ENCODE data around the gene EVL. TPM values are rescaled to one million over a fixed set of nuclear protein-coding genes. Genes with fewer than 3 reads are reported as not detected.

Gene EVL
- total RNA-seq, 1 donor from 2014 or later = 36.2 TPM

DNA sequence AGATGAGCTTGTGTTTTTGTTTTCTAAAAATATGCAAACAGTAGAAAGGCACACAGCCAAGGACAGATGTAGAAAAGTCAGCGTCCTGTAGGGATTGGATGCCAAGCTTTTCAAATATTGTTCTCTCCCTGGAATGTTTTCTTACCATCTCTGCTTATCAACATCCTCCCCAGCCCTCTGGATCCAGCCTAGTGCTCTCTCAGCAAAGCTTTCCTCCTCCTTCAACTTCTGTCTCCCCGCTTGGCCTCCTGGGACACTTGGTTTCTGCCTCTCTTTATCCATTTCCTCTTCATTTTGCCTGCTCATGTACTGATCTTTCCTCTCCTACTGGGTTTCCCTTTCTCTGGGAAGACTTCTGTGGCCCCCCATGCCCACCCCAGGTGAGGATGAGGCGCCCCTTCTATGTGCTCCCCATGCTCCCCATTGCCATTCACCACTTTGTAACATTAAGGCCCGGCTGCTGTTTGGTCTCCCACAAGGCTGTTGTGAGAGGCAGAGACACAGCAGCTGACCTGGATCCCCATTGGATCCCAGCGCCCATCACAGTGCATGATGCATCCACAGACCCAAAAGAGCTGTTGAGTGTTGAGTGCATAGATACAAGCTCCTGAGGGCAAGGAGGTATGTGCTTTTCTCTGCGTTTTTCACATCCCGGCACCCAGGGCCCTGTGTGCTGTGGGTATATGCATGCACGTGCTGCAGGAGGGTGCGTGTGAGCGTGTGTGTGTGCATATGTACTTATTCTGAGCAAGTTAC lies 38.2 kb downstream of the EVL start:
- ATAC-seq (ENCODE audit: poor library complexity) (peak; percentile 40), DNase-seq (no peak)
- intact Hi-C loops (cut with DNase I) = no loop called here

DNA sequence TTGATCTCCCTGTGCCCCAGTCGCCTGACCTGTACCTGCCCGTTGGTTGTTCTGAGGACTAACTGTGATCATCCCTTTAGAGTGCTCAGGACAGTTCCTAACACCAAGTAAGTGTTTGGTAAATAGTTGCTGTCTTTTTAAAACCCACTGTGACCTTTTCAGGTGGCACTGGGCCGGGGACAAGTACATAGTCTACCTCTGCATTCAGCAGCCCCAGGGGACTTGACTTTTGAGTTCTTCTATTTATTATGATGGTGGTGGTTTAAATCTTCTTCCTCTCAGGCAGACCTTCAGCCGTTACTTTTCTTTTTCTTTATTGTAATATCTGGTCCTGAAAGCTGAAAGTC lies 38.8 kb downstream of the EVL start:
- ATAC-seq (ENCODE audit: poor library complexity) (no peak), DNase-seq (no peak)
- intact Hi-C loops (cut with DNase I) = no loop called here

DNA sequence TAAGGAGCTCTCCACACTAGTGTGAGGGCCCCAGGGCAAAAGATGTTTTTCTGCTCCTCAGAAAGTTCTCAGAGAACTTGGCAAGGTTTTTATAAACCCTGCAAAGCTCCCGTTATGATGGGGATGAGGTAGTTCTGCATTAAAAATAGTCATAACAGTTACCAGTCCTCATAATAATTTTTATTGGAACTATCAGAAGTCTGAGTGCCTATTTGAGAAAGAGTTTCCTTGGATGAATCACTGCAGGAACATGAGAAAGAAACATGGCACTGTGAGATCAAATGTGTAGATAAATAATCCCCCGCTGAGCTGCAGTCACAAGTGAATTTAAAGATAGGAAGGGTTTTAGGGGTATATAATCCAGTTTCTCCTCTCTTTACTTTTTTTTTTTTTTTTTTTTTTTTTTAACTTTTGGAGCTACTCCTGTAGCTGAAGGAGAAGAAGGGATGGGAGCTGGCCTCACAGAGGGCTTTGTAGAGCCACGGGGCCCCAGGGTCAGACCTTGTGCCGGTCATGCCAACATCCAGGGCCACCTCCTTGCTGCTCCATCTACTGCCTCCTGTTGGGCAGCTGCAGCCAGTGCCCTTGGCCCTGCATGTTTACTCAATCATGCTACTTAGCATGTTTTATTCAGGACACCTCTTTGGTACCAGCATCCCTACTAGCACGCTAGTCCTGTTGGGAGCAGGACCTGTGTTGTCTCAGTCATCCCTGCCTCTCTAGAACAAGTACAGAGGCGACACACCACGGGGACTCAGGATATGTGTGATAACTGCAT lies 39.5 kb downstream of the EVL start:
- intact Hi-C loops (cut with DNase I) = loop anchor here (5.0 kb wide), 2 partner anchors 88 to 107 kb away; no protein-coding TSS in a partner anchor
- ATAC-seq (ENCODE audit: poor library complexity) = no peak
- DNase-seq = no peak

DNA sequence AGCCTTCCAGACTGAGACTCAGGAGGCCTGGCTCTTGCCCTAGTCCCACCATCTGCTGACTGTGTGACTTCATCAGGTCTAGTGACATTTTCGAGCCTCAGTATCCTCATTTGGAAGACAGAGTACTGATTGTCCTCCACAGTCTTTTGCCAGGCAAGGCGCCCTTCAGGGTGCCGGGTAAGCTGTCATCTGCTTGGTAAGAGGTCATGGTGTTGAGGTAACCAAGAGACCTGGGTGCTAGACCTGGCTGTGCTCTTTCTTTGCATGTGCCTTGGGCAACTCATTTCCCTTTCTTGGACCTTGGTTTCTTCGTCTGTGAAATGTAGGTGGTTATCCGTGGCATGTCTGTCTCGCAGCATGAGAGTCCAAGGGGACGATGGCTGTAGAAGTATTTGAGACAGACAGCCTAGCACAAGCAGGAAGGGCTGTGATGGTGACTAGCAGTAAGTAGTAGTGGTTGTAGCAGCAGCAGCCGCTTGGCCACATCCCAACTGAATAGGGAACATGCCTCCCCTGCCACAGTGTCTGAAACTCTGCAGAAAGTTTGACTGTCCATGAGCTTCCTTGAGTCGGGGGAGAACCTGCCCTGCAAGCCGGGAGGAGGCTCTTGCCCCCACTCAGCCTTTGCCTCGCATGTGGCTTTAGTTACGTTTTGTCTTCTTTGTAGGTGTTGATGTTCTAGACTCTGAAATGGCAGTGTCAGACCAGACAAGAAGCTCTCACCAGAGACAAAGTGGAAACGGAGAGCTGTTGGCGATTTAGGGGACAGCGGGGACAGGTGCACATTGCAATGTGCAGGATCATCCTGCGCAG lies 40.3 kb downstream of the EVL start:
- DNase-seq = peak; percentile 61
- intact Hi-C loops (cut with DNase I) = loop anchor here (2.0 to 5.0 kb wide), 3 partner anchors 87 to 123 kb away; no protein-coding TSS in a partner anchor
- ATAC-seq (ENCODE audit: poor library complexity) = no peak

DNA sequence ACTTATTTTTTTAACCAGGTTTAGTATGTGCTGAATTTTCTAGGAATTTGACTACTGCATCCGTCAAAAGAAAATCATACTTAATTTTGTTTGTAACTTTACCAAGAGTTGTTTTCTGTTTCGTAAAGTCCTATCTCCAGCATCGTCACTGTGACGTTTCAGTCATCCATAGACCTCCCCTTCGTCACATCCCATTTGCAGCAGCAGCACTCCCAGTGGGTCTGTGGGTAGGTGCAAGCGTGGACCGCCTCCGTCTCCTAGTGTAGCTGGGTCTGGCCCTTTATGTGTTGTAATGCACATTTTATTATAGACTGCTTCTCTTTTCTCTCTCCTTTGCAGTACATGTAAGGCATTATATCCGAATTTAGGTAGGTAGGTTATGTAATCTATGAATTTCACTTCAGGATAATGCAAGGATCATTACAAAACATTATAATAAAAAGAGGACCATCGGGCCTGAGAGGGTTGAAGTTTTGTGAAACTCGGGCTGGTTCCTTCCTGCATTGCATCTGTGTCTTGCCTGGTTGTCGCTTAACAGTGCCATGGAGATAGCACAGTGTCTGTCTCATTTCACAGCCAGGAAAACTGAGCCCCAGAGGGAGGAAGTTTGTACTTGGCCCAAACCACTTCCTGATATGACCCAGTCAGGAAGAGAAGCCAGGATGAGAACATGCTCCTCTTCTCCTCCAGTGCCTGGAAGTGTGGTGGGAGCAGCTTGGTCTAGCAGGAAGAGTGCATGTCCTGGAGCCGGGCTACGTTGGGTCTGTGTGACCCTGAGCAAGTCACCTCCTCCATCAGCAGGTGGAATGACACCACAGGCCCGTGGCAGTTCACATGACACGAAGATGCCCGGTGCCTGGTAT lies 41.3 kb downstream of the EVL start:
- ATAC-seq (ENCODE audit: poor library complexity) = peak; percentile 18
- no peak for DNase-seq
- intact Hi-C loops (cut with DNase I) = loop anchor here (2.0 to 5.0 kb wide), 3 partner anchors 86 to 124 kb away; no protein-coding TSS in a partner anchor

DNA sequence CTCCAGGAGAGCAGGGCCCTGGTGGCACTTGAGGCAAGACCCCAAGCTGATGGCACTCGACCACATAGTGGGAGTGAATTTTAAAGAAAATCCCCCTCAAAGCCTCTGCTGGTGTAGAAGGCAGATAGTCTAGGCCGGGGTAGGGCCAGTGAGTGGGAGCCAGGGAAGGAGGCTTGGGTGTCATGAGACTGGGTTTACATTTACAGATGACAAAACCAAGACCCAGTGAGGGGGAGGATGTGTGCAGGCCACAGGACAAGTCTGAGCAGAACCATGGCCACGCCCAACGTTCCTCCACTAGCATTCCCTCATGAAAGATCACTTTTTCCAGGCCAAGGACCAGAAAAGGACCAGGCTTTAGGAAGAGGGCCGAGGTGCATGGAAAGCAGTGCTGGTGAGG lies 42.0 kb downstream of the EVL start:
- ATAC-seq (ENCODE audit: poor library complexity) (no peak), DNase-seq (no peak)
- intact Hi-C loops (cut with DNase I) = loop anchor here (2.0 to 5.0 kb wide), 3 partner anchors 85 to 124 kb away; no protein-coding TSS in a partner anchor

DNA sequence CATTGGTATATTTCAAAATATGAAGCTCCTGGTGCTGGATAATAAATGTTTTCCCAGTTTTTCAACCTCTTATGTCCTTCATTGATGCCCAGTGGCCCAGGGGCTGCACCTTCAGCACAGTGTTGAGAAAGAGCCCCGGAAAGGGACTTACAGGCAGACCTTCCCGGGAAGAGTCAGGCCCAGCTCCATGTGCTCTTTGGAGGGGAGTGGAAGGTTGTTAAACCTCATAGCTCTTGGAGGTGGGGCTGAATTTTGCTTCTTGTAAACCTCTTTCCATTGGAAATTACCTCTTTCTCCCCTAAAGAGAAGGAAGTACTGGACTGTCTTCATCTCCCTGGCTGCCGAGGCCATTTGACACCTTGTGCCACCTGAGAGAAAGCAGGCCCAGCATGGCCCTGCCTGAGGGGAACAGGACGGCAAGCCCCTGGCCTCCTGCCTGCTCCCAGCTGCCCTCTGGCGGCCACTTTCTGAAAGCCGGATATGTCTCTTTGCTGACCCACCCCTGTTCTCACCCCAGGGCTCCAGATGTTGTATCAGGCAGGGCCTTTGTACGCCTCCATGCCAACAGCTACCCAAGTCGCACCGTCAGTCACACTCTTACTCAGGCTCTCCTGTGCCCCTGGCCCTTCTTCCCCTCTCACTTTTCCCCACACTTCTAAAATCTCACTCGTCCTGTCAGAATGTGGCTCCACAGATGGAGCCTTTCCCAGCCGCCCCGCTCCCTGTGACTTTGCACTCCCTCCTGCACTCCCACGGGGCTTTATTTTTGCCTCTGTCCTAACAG lies 43.0 kb downstream of the EVL start:
- peak; percentile 92 for ATAC-seq (ENCODE audit: poor library complexity)
- intact Hi-C loops (cut with DNase I) = loop anchor here (5.0 kb wide), 2 partner anchors 84 to 111 kb away; no protein-coding TSS in a partner anchor
- peak; percentile 90 for DNase-seq

DNA sequence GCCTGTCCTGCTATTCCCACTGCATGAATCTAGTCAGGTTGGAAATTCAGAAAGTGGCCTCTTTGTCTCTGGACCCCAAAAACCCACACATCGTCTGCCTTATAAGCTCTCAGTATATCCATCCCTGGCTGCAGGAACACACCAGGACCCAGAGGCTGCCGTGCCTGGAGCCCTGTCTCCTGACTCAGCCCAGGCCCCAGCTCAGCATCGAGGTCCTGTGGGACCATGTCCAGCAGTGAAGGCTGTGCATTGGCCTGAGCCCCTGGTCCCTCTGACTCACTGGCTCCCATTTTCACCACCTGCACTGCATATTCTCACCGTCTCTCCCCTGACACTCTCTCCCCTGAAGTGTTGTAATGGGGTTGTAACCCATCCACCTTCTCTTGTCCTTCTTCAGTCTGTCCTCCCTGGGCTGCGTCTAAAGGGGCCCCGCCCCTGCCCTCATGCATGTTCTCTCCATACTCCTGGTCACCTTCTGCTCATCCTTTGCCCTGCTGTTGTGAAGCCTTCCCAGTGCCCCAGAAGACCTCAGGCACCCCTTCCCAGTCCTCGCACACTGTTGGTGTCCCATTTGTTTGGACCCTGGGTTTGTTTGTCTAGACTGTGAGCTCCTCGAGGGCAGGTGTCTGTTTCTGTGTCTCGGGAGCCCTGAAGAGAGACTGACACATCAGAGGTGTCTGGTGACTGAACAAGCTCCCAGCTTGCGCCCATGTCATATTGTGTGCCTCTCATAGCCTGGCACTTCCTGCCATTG lies 43.8 kb downstream of the EVL start:
- DNase-seq (peak; percentile 41), ATAC-seq (ENCODE audit: poor library complexity) (peak; percentile 3)
- intact Hi-C loops (cut with DNase I) = loop anchor here (5.0 kb wide), 2 partner anchors 83 to 112 kb away; no protein-coding TSS in a partner anchor

DNA sequence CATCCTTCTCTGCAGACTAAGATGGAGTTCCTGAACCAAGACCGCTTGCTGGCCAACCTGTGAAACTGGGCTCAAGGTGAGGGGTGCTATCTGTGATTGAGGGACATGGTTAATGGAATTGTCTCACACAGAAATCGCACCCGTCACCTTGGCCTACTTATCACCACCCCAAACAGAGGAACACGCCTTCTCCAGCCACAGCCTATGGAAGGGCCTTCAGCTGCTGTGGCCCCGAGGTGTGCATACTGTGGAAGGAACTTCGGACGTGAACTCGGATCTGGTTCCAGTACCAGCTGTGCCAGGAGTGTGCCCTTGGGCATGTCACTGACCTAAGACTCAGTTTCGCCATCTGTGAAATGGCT lies 44.4 kb downstream of the EVL start:
- intact Hi-C loops (cut with DNase I) = loop anchor here (5.0 kb wide), 2 partner anchors 83 to 112 kb away; no protein-coding TSS in a partner anchor
- no peak for ATAC-seq (ENCODE audit: poor library complexity)
- DNase-seq = peak; percentile 18

DNA sequence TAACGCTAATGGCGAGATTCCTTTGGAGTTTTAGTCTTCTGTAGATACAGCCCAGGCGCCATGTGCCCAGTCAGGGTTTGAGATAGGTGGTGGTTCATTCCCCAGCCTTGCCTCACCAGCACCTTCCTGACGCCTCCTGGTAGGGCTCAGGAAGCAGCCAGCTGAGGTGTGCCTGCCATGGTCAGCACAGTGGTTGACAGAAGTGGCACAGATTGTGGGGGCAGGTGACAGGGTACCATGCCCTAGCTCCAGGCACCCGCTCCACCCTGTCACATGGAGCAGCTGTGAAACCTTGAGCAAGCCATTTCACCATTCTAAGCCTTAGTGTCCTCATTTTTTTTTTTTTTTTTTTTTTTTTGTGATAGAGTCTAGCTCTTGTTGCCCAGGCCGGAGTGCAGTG lies 45.6 kb downstream of the EVL start:
- ATAC-seq (ENCODE audit: poor library complexity) (no peak), DNase-seq (peak; percentile 17)
- intact Hi-C loops (cut with DNase I) = no loop called here

DNA sequence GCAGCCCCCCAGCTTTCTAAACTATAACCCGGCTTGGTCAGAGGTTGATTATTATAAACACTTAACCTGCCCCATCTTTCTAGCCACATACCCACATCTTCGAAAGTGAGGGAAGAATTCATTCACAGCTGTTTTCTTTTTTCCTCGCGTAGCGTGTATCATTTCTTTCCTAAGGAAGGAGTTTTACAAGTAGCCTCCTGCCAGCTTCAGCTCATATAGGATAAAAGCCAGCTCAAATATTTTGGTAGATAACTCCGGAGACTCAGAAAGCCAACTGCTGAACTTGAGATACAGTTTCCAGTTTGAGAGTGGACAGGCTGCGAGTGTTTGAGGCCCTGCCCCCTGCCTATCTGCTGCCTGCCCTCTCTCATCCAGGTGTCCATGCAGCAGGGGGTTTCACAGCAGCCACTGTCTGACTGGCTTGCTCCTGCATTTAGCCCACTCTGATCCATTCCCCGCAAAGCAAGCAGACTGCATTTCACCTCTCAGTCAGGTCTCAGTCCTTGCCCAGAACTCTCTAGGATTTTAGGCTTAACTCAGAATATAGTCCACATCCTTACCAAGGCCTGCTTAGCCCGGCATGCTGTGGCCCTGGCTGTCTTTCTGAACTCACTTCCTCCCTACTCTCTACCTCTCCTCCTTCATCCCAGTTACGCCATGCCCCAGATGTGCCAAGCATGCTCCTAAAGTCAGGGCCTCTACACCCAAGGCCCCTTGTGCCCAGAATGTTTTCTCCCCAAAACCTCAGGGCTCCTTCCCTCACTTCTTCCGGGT lies 46.9 kb downstream of the EVL start:
- no peak for ATAC-seq (ENCODE audit: poor library complexity)
- intact Hi-C loops (cut with DNase I) = no loop called here
- DNase-seq = peak; percentile 4

DNA sequence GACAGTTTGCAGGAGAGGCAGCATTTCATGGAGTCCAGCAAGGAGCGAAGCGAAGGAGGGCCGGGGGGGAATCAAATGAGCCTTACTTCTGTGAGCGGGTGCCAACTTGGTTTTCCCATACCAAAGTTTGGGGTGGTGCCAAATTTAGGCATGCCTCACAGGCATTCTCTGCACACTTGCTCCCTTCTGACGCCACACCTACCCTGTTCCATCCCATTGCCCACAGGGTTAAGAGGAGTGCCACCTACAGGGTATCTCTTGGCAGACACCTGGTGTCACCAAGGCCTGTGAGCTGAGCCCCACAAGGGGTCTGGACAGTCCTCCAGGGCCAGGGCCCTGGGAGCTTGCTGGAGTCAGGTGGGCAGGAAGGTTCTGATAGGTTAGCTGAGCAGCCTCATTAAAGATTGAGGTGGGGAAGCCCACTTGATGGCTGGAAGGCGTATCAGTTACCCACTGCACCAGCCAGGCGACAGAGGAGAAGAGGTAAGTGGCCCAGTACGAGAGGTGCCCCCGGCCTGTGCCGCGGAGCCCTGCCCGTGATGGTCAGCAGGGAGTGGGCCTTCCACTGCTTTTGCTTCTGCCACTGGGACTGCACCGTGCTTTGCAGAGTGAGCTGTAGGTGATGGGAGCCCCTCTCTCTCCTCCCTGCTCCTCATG lies 49.0 kb downstream of the EVL start:
- ATAC-seq (ENCODE audit: poor library complexity) = no peak
- peak; percentile 18 for DNase-seq
- intact Hi-C loops (cut with DNase I) = no loop called here

DNA sequence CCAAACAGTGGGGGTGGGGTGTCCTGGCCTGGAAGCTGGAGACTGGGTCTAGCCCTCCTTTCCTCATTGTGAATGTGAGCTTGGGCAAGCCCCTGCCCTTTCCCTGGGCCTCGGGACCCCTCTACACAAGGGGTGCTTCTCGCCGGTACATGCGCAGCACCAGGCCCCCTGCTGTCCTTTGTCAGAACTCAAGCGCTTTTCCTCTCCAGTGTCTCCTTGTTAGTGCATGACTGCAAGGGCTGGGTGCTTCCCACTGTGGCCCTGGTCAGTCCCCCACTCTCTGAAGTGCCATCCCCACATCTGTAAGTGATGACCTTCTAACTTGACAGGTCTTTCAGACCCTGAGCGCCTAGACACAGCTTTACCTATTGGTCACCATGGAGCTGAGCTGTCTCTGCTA lies 50.0 kb downstream of the EVL start:
- intact Hi-C loops (cut with DNase I) = no loop called here

DNA sequence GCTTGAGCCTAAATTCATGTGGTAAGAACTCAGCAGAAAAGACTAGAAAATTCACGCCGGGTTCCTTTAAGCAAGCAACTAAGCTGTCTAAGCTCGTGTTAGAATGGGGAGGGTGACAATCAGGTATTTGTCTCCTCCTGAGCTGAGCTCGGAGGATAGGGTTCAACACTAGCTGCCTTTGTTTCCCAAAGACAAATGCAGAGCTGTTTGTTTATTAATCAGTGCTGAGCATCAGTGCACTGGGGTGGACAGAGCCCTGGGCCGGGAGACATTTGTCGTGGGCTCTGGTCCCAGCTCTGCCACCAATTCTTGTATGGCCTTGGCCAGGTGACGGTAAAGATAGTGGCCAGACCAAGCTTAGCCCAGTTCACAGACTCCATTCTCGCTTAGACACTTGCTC lies 50.5 kb downstream of the EVL start:
- DNase-seq (no peak), ATAC-seq (ENCODE audit: poor library complexity) (no peak)
- intact Hi-C loops (cut with DNase I) = no loop called here

More for the DNA sequence above, 50.0 kb downstream of the EVL start:
- ATAC-seq (ENCODE audit: poor library complexity) (no peak), DNase-seq (peak; percentile 11)

DNA sequence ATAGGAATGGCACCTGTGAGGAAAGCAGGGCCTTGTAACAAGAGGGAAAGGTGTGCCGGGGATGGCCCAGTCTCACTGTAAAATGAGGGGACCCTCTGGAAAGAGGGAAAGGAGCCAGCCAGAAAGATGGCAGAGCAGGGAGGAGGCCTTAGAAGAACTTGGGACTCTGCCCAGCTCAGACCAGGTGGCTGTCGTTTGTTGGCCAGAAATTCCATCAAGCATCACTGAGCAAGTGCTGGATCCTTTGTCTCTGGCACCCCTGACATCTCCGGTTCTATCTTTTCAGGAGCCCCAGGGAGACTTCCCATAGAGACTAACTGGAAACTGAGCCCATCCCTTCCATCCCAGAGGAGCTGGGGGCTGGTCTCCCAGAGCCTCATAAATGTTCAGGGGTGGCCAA lies 50.9 kb downstream of the EVL start:
- DNase-seq = no peak
- intact Hi-C loops (cut with DNase I) = no loop called here
- ATAC-seq (ENCODE audit: poor library complexity) = no peak

DNA sequence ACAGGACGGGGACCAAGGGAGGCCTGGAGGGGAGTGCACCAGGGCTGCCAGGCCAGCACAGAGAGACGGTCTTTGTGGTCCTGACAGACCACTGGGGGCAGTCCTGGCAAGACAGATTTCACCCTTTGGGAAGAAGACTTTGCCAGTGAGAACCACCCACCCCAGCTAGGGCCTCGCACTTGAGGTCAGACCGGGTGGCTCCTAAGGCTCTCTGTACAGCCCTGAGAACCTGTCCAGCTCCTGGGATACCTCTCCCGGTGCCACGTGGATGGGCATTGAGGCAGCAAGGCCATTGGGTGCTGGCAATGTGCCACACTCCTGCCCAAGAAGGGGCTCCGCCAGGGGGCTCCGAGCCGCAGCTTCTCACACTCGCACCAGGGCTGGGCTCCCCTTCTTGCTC lies 51.8 kb downstream of the EVL start:
- DNase-seq = no peak
- ATAC-seq (ENCODE audit: poor library complexity) = no peak
- intact Hi-C loops (cut with DNase I) = no loop called here

Measured in Right ventricle myocardium superior (tissue), 1 donor.